LNCAP (cell line): ENCODE measurements around the gene CUBN.

Source experiments
- CTCF ChIP-seq: fragments of 450-650 bp; IDR thresholded peaks from 2 replicates; pipeline ENCODE4 v1.5.1; 2017; ENCODE audit warnings: mild to moderate bottlenecking

CUBN gene

DNA sequence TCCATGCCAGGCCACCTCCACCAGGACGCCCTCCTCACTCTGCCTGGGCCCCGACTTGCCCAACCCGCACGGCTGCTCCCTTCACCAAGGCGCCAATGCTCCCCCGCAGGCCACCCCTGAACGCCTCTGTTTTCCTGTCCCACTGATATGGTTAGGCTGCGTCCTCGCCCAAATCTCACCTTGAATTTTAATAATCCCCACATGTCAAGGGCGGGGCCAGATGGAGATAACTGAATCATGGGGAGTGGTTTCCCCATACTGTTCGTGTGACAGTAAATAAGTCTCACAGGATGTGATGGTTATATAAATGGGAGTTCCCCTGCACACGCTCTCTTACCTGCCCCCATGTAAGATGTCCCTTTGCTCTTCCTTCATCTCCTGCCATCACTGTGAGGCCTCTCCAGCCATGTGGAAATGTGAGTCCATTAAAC, 342.2 kb downstream of the CUBN start:
- TF ChIP-seq CTCF: no peak

DNA sequence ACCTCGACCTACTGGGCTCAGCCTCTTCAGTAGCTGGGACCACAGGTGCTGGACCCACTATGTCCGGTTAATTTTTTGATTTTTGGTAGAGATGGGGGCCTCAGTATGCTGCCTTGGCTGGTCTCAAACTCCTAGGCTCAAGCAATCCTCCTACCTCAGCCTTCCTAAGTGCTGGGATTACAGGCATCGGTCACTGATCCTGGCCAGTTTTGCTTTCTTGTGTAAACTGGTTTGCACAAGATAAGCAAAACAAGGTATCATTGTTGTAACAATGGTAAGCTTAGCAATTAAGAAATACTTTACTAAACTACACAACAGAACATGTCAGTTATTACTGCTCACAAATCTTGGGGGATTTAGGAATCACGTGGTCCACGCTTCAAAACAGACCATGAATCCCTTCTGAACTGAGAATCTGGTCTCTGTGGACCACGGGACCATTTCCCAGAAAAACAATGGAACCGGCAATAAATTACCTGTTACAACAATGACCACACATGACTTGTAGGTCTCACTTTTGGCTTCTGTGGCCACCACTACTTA, 349.2 kb downstream of the CUBN start:
- no peak for TF ChIP-seq CTCF

DNA sequence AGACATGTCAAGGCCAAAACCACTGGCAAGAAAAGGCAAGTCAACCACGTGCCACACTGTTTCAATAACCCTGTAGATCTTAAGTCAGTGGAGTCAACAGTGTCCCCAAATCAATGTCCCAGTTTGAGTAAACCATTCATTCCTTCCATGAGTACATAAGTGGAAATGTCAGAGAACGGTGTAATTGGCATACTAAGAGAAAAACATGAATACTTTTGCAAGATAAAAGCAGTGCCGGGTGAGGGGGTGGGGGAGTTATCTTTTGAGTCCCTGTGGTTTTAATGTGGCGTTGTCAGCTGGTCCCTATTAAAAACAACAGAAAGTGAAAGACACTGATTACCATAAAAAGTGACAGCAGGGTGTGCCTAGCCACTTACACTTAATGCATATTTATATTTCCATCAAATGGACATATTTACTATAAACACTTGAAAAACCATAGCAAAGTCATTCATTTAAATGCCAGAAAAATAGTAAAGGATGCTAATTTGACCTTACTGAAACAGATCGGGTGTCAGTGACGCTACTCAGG, 350.2 kb downstream of the CUBN start:
- no peak for TF ChIP-seq CTCF

- TF ChIP-seq CTCF: peak; percentile 68
These were observed 351.9 kb downstream of the CUBN start for GRCh38 chr10:16777473-16778370.

DNA sequence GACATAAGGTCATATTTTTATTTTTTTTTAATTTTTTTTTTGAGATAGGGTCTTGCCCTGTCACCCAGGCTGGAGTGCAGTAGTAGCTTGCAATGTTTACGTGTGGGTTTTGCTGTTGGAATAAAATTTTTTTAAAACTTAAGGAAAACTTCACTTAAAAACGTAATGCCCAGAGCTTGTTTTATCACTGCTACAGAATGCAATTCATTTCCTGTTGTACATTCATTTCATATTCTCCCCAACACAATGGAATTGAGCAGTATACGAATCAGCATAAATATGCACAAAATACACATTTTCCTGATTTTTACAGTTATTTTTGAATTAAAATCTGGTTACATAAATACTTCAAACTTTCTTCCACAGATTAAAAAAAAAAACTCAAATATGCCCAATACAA, 352.7 kb downstream of the CUBN start:
- TF ChIP-seq CTCF: no peak
